Mucosa of descending colon (tissue), 3 donors: ENCODE data around the gene STAM. TPM values are rescaled to one million over a fixed set of nuclear protein-coding genes. Genes with fewer than 3 reads are reported as not detected.

Experiments used
- ATAC-seq: fragments of 200-7000 bp; cut with Tn5 transposase; one replicate; pipeline ENCODE4 v1.9.1; 2020; ENCODE audit warnings: mild to moderate bottlenecking, moderate library complexity
- DNase-seq, 3 donors: peaks; one replicate each; pipeline ENCODE4 v3.0.0-alpha.2; 2020
- H3K36me3 ChIP-seq: fragments of 200-600 bp; one replicate; pipeline ENCODE4 v1.8.0; 2021; ENCODE audit warnings: low read depth, mild to moderate bottlenecking
- H3K4me1 ChIP-seq: fragments of 200-600 bp; one replicate; pipeline ENCODE4 v1.8.0; 2021; ENCODE audit warnings: low read depth, mild to moderate bottlenecking
- H3K4me3 ChIP-seq: fragments of 200-600 bp; one replicate; pipeline ENCODE4 v1.8.0; 2021; ENCODE audit warnings: mild to moderate bottlenecking
- H3K9me3 ChIP-seq: fragments of 200-600 bp; one replicate; pipeline ENCODE4 v1.8.0; 2021; ENCODE audit warnings: mild to moderate bottlenecking
- CTCF ChIP-seq: fragments of 200-600 bp; IDR thresholded peaks from one replicate; pipeline ENCODE4 v1.8.0; 2022; ENCODE audit warnings: antibody characterized with exemption, mild to moderate bottlenecking
- intact Hi-C, 2 donors: fragments of 100-400 bp; cut with DNase I in 1 of 2; cut with micrococcal nuclease in 1 of 2; formaldehyde crosslinking; loops; one replicate each; pipeline versions ENCODE4 v1.11.0 to v1.11.1; 2022; cut with DNase I, micrococcal nuclease
- total RNA-seq, 3 donors: library from RNA; stranded (reverse); fragmentation: NEBNext Ultra II Directional in 2 of 3; extraction: Animal tissue kit (Norgen Biotek cat#: 25700) in 2 of 3; gene quantifications; one replicate each; pipeline versions ENCODE4 v1.2.1 to v1.2.4, GENCODE V29; 2021 to 2023
- donor health status: DM: no; HTN: no; CAD: no; lungs with moderate emphysema.
- donor health status: DM: no; HTN: no; CAD: no.
- donor health status: DM: no; HTN: yes; CAD: no.

Gene STAM
- total RNA-seq, 3 donors from 2014 or later, result 16.4 to 17.8 (median 17.6) TPM

- TF ChIP-seq CTCF, result no peak
- intact Hi-C loops, result no loop called here
- Histone ChIP-seq H3K4me3 (no peak overlapping the region), H3K36me3 (no peaks in the 10 kb centered on the region), H3K4me1 (no peaks in the 10 kb centered on the region), H3K9me3 (no peaks in the 10 kb centered on the region)
- ATAC-seq, result no peak
- no peak for DNase-seq
Observed at GRCh38 chr10:17661510-17661909, 17.6 kb downstream of the STAM start.

GRCh38 chr10:17662193-17663138 lies 18.5 kb downstream of the STAM start:
- TF ChIP-seq CTCF, result no peak
- DNase-seq, result no peak
- no peaks in the 10 kb centered on the region for H3K36me3 ChIP-seq
- no peaks in the 10 kb centered on the region for H3K4me1 ChIP-seq
- no peaks in the 10 kb centered on the region for H3K9me3 ChIP-seq
- no peak overlapping the region for H3K4me3 ChIP-seq
- ATAC-seq, result no peak
- intact Hi-C loops, result no loop called here

- intact Hi-C loops, result no loop called here
- Histone ChIP-seq H3K4me1 (no peaks in the 10 kb centered on the region), H3K36me3 (no peaks in the 10 kb centered on the region), H3K9me3 (no peaks in the 10 kb centered on the region), H3K4me3 (no peak overlapping the region)
- ATAC-seq (no peak), DNase-seq (no peak)
- no peak for TF ChIP-seq CTCF
Observed at GRCh38 chr10:17663450-17663849, 19.5 kb downstream of the STAM start.

- intact Hi-C loops, result no loop called here
- no peak for DNase-seq
- H3K9me3 ChIP-seq, result no peaks in the 10 kb centered on the region
- H3K36me3 ChIP-seq, result no peaks in the 10 kb centered on the region
- no peaks in the 10 kb centered on the region for H3K4me1 ChIP-seq
- no peak for ATAC-seq
- TF ChIP-seq CTCF, result no peak
- no peak overlapping the region for H3K4me3 ChIP-seq
Observed at GRCh38 chr10:17665747-17666146, 21.8 kb downstream of the STAM start.

GRCh38 chr10:17668435-17669184 lies 24.7 kb downstream of the STAM start:
- Histone ChIP-seq H3K4me1 (no peaks in the 10 kb centered on the region), H3K4me3 (no peak overlapping the region), H3K36me3 (no peaks in the 10 kb centered on the region), H3K9me3 (no peaks in the 10 kb centered on the region)
- peak; percentile 46 for ATAC-seq
- intact Hi-C loops, result no loop called here
- DNase-seq, result no peak
- no peak for TF ChIP-seq CTCF
